ENCODE measurements around the gene AP2A2.

GRCh38 chr11:1036303-1036923 is 110.7 kb downstream of the AP2A2 start, which contains the start of gene MUC6:
- TF ChIP-seq POLR2A (IDR thresholded peaks at IDR 0.05) (no peak), POLR2AphosphoS5 (IDR thresholded peaks at IDR 0.05) (no peak)
